K562 (cell line): ENCODE data around the gene PFN3. TPM values are rescaled to one million over a fixed set of nuclear protein-coding genes. Genes with fewer than 3 reads are reported as not detected.

Experiments
- AFF4 ChIP-seq: sonication (generic); formaldehyde crosslinking; IDR thresholded peaks from 2 replicates; pipeline ENCODE4 v1.8.0; 2023; ENCODE audit warnings: mild to moderate bottlenecking, missing genetic modification reagents
- ARID3A ChIP-seq: IDR thresholded peaks from 2 replicates; pipeline ENCODE4 v1.6.1; 2012; ENCODE audit warnings: low read depth, low read length, improper control_type of control experiment, borderline replicate concordance
- CREB5 ChIP-seq: fragments of 250-450 bp; sonication (Bioruptor Pico); IDR thresholded peaks from 2 replicates; pipeline ENCODE4 v1.5.0; 2020; ENCODE audit warnings: mild to moderate bottlenecking
- HEY1 ChIP-seq: fragments of 250-450 bp; sonication (Bioruptor Pico); IDR thresholded peaks from 2 replicates; pipeline ENCODE4 v1.5.0; 2020; ENCODE audit warnings: mild to moderate bottlenecking, moderate library complexity, borderline replicate concordance
- MXD1 ChIP-seq: fragments of 250-450 bp; sonication (Bioruptor Pico); IDR thresholded peaks from 2 replicates; pipeline ENCODE4 v1.8.0; 2021; ENCODE audit warnings: borderline replicate concordance, mild to moderate bottlenecking, moderate library complexity; ENCODE audit not compliant: poor library complexity, severe bottlenecking
- PHB2 ChIP-seq: fragments of 450-650 bp; IDR thresholded peaks from 2 replicates; pipeline ENCODE4 v1.6.1; 2017; ENCODE audit warnings: low read depth
- SFPQ ChIP-seq: fragments of 200-400 bp; formaldehyde crosslinking; IDR thresholded peaks from 2 replicates; pipeline ENCODE4 v1.6.1; 2017; ENCODE audit warnings: mild to moderate bottlenecking, low read depth, low read length, moderate library complexity
- SREBF2 ChIP-seq: sonication (generic); formaldehyde crosslinking; IDR thresholded peaks from 2 replicates; pipeline ENCODE4 v1.4.0; 2020; ENCODE audit warnings: mild to moderate bottlenecking, missing genetic modification reagents
- TCF7L2 ChIP-seq: fragments of 150-350 bp; IDR thresholded peaks from 2 replicates; pipeline ENCODE4 v1.6.1; 2016; ENCODE audit warnings: low read depth, mild to moderate bottlenecking, low read length, moderate library complexity
- ZBTB49 ChIP-seq: sonication (generic); formaldehyde crosslinking; IDR thresholded peaks from 2 replicates; pipeline ENCODE4 v1.8.0; 2022; ENCODE audit warnings: missing genetic modification reagents, mild to moderate bottlenecking, borderline replicate concordance
- ZNF311 ChIP-seq: fragments of 250-450 bp; sonication (Bioruptor Pico); IDR thresholded peaks from 2 replicates; pipeline ENCODE4 v1.4.0; 2020; ENCODE audit warnings: mild to moderate bottlenecking, moderate library complexity
- ZNF695 ChIP-seq: fragments of 450-650 bp; formaldehyde crosslinking; IDR thresholded peaks from 2 replicates; pipeline ENCODE4 v1.4.0; 2020; ENCODE audit warnings: mild to moderate bottlenecking, moderate library complexity
- polyA plus RNA-seq, 8 experiments: library from polyadenylated mRNA; depleted of rRNA in 4 of 8; stranded (reverse) in 5 of 8; unstranded in 3 of 8; fragments of >200 nt; fragmentation: Nextera tagmentation in 2 of 8; fragmentation: Illumina TruSeq in 1 of 8; extraction: Ambion mirVana in 2 of 8; extraction: Trizol in 1 of 8; gene quantifications; 2 replicates each; pipeline versions ENCODE4 v1.2.1 to v1.2.3, GENCODE V29; 2011 to 2014; ENCODE audit warnings: inconsistent platforms in 1 of 8, missing spikeins in 1 of 8
- total RNA-seq, 7 experiments: library from RNA; depleted of rRNA in 6 of 7; stranded (reverse); fragments of >200 nt in 6 of 7; fragmentation: Illumina TruSeq in 2 of 7; extraction: Trizol in 2 of 7; gene quantifications; 2 replicates each; pipeline versions ENCODE4 v1.2.1 to v1.2.3, GENCODE V29; 2011 to 2021; ENCODE audit warnings: low replicate concordance in 1 of 7

PFN3 gene
- total and polyA plus RNA-seq, 9 of the 15 experiments (the other 6 are each of a cell fraction or from before 2014, with no cell fraction given), result not detected

- TF ChIP-seq ZBTB49 (CRISPR knock-in tag) (0 out of 2 replicates have a peak, but pooled peaks have one; percentile 67), SREBF2 (no peak), ZNF695 (no peak), AFF4 (CRISPR knock-in tag) (peak; percentile 80; the same call in 1 of the 2 replicates), TCF7L2 (no peak), ZNF311 (CRISPR knock-in tag) (no peak), PHB2 (no peak), SFPQ (no peak), MXD1 (peak; percentile 55), ARID3A (no peak), HEY1 (CRISPR knock-in tag) (no peak), CREB5 (CRISPR knock-in tag) (no peak)
These were observed 3.6 kb upstream of the PFN3 start (continued) for GRCh38 chr5:177403792-177404640.
